Thoracic aorta (tissue), 2 donors: ENCODE data around the gene KRT3. TPM values are rescaled to one million over a fixed set of nuclear protein-coding genes. Genes with fewer than 3 reads are reported as not detected.

Experiments used
- ATAC-seq: fragments of 150-250 bp; one replicate; pipeline ENCODE4 v1.8.0; 2017; ENCODE audit warnings: low read depth; ENCODE audit not compliant: insufficient number of reproducible peaks, low FRiP score
- DNase-seq: peaks from one replicate; pipeline ENCODE4 v3.0.0-alpha.2; 2020; ENCODE audit warnings: low spot score
- H3K27ac ChIP-seq, 2 donors: fragments of 200-600 bp; sonication (generic); 1 replicate in 1 of 2; 2 replicates in 1 of 2; pipeline ENCODE4 v1.5.1; 2016; ENCODE audit warnings: mild to moderate bottlenecking in 2 of 2, moderate library complexity in 2 of 2
- H3K27me3 ChIP-seq: fragments of 200-600 bp; sonication (generic); replicated peaks from 2 replicates; pipeline ENCODE4 v1.6.0; 2016; ENCODE audit warnings: mild to moderate bottlenecking; ENCODE audit not compliant: insufficient read depth
- H3K36me3 ChIP-seq: fragments of 200-600 bp; sonication (generic); one replicate; pipeline ENCODE4 v1.5.1; 2016
- H3K4me1 ChIP-seq, 2 donors: fragments of 200-600 bp; sonication (generic); 1 replicate in 1 of 2; 2 replicates in 1 of 2; pipeline versions ENCODE4 v1.5.1 to v1.6.0; 2016; ENCODE audit warnings: low read depth in 2 of 2, mild to moderate bottlenecking in 1 of 2; ENCODE audit not compliant: control insufficient read depth in 1 of 2
- H3K4me3 ChIP-seq: fragments of 200-600 bp; sonication (generic); 2 replicates; pipeline ENCODE4 v1.5.1; 2016; ENCODE audit warnings: mild to moderate bottlenecking
- H3K9me3 ChIP-seq: fragments of 200-600 bp; sonication (generic); 2 replicates; pipeline ENCODE4 v1.5.1; 2016
- CTCF ChIP-seq: fragments of 200-600 bp; sonication (generic); IDR thresholded peaks from one replicate; pipeline ENCODE4 v1.5.1; 2019; ENCODE audit warnings: antibody characterized with exemption
- total RNA-seq, 2 donors: library from RNA; depleted of rRNA; stranded (reverse); fragments of >200 nt; gene quantifications; one replicate each; pipeline versions ENCODE4 v1.1.0 to v1.2.3, GENCODE V29; 2016

KRT3 gene
- total RNA-seq, 2 donors from 2014 or later, result not detected

GRCh38 chr12:52817003-52817698 is 21.2 kb upstream of the KRT3 start:
- Histone ChIP-seq H3K9me3 (no peaks in the 10 kb centered on the region), H3K27ac (no peak overlapping the region), H3K4me3 (no peak overlapping the region), H3K4me1 (no peaks in the 10 kb centered on the region), H3K36me3 (no peaks in the 10 kb centered on the region), H3K27me3 (no peaks in the 10 kb centered on the region)
- no peak for ATAC-seq
- DNase-seq, result no peak
- no peak for TF ChIP-seq CTCF

GRCh38 chr12:52815676-52816588 is 20.0 kb upstream of the KRT3 start:
- no peak overlapping the region for H3K4me3 ChIP-seq
- no peaks in the 10 kb centered on the region for H3K9me3 ChIP-seq
- H3K27ac ChIP-seq, result no peak overlapping the region
- no peaks in the 10 kb centered on the region for H3K4me1 ChIP-seq
- TF ChIP-seq CTCF, result no peak
- no peaks in the 10 kb centered on the region for H3K36me3 ChIP-seq
- DNase-seq (no peak), ATAC-seq (no peak)
- H3K27me3 ChIP-seq, result no peaks in the 10 kb centered on the region

- Histone ChIP-seq H3K9me3 (no peaks in the 10 kb centered on the region), H3K27ac (no peak overlapping the region), H3K4me3 (no peak overlapping the region), H3K27me3 (no peaks in the 10 kb centered on the region), H3K36me3 (no peaks in the 10 kb centered on the region), H3K4me1 (no peaks in the 10 kb centered on the region)
- DNase-seq, result no peak
- TF ChIP-seq CTCF, result no peak
- ATAC-seq, result no peak
These were observed 19.2 kb upstream of the KRT3 start for GRCh38 chr12:52815161-52815560.

- DNase-seq (no peak), ATAC-seq (no peak)
- H3K27me3 ChIP-seq, result no peaks in the 10 kb centered on the region
- H3K4me3 ChIP-seq, result no peak overlapping the region
- H3K4me1 ChIP-seq, result no peaks in the 10 kb centered on the region
- TF ChIP-seq CTCF, result no peak
- no peak overlapping the region for H3K27ac ChIP-seq
- no peaks in the 10 kb centered on the region for H3K36me3 ChIP-seq
- H3K9me3 ChIP-seq, result no peaks in the 10 kb centered on the region
These were observed 18.8 kb upstream of the KRT3 start for GRCh38 chr12:52814710-52815155.

GRCh38 chr12:52813885-52814709 is 18.2 kb upstream of the KRT3 start, which contains the start of gene KRT4:
TSS of gene KRT4 (minus strand) at chr12:52814116. CDS start at chr12:52814058, 58 bp downstream.
- ATAC-seq, result no peak

More at GRCh38 chr12:52813885-52814709, 18.2 kb upstream of the KRT3 start, which contains the start of gene KRT4:
- H3K36me3 ChIP-seq, result no peaks in the 10 kb centered on the region
- H3K27me3 ChIP-seq, result no peaks in the 10 kb centered on the region
- no peaks in the 10 kb centered on the region for H3K9me3 ChIP-seq
- H3K4me3 ChIP-seq, result no peak within 1 kb of the TSS
- TF ChIP-seq CTCF, result no peak
- DNase-seq, result no peak
- no peaks in the 10 kb centered on the region for H3K4me1 ChIP-seq
- H3K27ac ChIP-seq, result no peak within 1 kb of the TSS
